H1 (cell line): ENCODE data around the gene IL4.

ENCODE experiments used
- CHD1 ChIP-seq: IDR thresholded peaks from 2 replicates; pipeline ENCODE4 v1.6.1; 2012; ENCODE audit warnings: low read depth, low read length, improper control_type of control experiment
- CTCF ChIP-seq, 3 experiments: IDR thresholded peaks; 1 replicate in 2 of 3; 2 replicates in 1 of 3; pipeline versions ENCODE4 v1.5.1 to v1.6.1; 2011; ENCODE audit warnings: low read length in 3 of 3, mild to moderate bottlenecking in 3 of 3, inconsistent platforms in 2 of 3, low read depth in 1 of 3, moderate library complexity in 1 of 3; ENCODE audit not compliant: insufficient read depth in 1 of 3; ENCODE audit errors: control extremely low read depth in 1 of 3
- EP300 ChIP-seq, 2 experiments: IDR thresholded peaks; 1 replicate in 1 of 2; 2 replicates in 1 of 2; pipeline ENCODE4 v1.6.1; 2011 to 2012; ENCODE audit warnings: low read depth in 2 of 2, low read length in 2 of 2, mild to moderate bottlenecking in 2 of 2, borderline replicate concordance in 1 of 2, inconsistent platforms in 1 of 2, moderate library complexity in 1 of 2
- HDAC2 ChIP-seq, 2 experiments: fragments of 300-600 bp in 1 of 2; sonication (generic) in 1 of 2; IDR thresholded peaks; 2 replicates each; pipeline ENCODE4 v1.6.1; 2011 to 2012; ENCODE audit warnings: low read depth in 2 of 2, low read length in 2 of 2, mild to moderate bottlenecking in 2 of 2, moderate library complexity in 2 of 2, borderline replicate concordance in 1 of 2, inconsistent platforms in 1 of 2
- HDAC6 ChIP-seq: IDR thresholded peaks from one replicate; pipeline ENCODE4 v1.7.1; 2012; ENCODE audit warnings: low read depth, mild to moderate bottlenecking, inconsistent platforms, low read length, moderate library complexity
- PHF8 ChIP-seq: fragments of 200-600 bp; sonication (generic); conservative IDR thresholded peaks from 2 replicates; pipeline ENCODE4 v1.7.1; 2012; ENCODE audit warnings: low read depth, mild to moderate bottlenecking, inconsistent platforms, low read length, moderate library complexity
- POLR2A ChIP-seq, 2 experiments: IDR thresholded peaks; 1 replicate in 1 of 2; 2 replicates in 1 of 2; pipeline ENCODE4 v1.6.1; 2011; ENCODE audit warnings: low read depth in 2 of 2, low read length in 2 of 2, mild to moderate bottlenecking in 2 of 2; ENCODE audit errors: control extremely low read depth in 1 of 2
- RBBP5 ChIP-seq: IDR thresholded peaks from 2 replicates; pipeline ENCODE4 v1.7.1; 2012; ENCODE audit warnings: low read depth, mild to moderate bottlenecking, inconsistent platforms, low read length, moderate library complexity, borderline replicate concordance
- RNF2 ChIP-seq: fragments of 200-900, 300-1000 bp; sonication (generic); IDR thresholded peaks from 2 replicates; pipeline ENCODE4 v1.7.1; 2016; ENCODE audit warnings: borderline replicate concordance, low read depth, mild to moderate bottlenecking, antibody characterized with exemption, low read length; ENCODE audit not compliant: poor library complexity, severe bottlenecking; ENCODE audit errors: missing control alignments
- SUZ12 ChIP-seq: fragments of 200-600 bp; sonication (generic); IDR thresholded peaks from 2 replicates; pipeline ENCODE4 v1.6.1; 2012; ENCODE audit warnings: mild to moderate bottlenecking, inconsistent platforms, low read length, moderate library complexity, mixed read lengths
- YY1 ChIP-seq: IDR thresholded peaks from 2 replicates; pipeline ENCODE4 v1.6.1; 2011; ENCODE audit warnings: low read depth, mild to moderate bottlenecking, low read length

- no peak for TF ChIP-seq EP300 (IDR thresholded peaks at IDR 0.05; ENCODE audit: borderline replicate concordance in 1 of 2, low read depth in 2 of 2, low read length in 2 of 2)
- no peak for TF ChIP-seq RBBP5
- TF ChIP-seq YY1: no peak
- no peak for TF ChIP-seq PHF8
- no peak for TF ChIP-seq CHD1
- no peak for TF ChIP-seq HDAC2 (IDR thresholded peaks at IDR 0.05; ENCODE audit: borderline replicate concordance in 1 of 2, low read depth in 2 of 2, low read length in 2 of 2)
- no peak for TF ChIP-seq RNF2
- no peak for TF ChIP-seq SUZ12
- TF ChIP-seq HDAC6: no peak
- TF ChIP-seq POLR2A (IDR thresholded peaks at IDR 0.05; ENCODE audit: control extremely low read depth in 1 of 2, low read depth in 2 of 2, low read length in 2 of 2): no peak
- no peak for TF ChIP-seq CTCF (IDR thresholded peaks at IDR 0.05; ENCODE audit: control extremely low read depth in 1 of 3, insufficient read depth in 1 of 3, low read depth in 1 of 3, low read length in 3 of 3)
Measured at GRCh38 chr5:132640613-132641012, 33.2 kb upstream of the IL4 start.
